Measurements from ENCODE around the gene SORCS2. TPM values are rescaled to one million over a fixed set of nuclear protein-coding genes. Genes with fewer than 3 reads are reported as not detected.

SORCS2 gene
- total RNA-seq, 4 donors from 2014 or later, result 0.26 to 17.1 (median 2.9) TPM

- no peaks in the 10 kb centered on the region for H3K36me3 ChIP-seq
- H3K9me3 ChIP-seq, result no peaks in the 10 kb centered on the region
- no peak for DNase-seq
- intact Hi-C loops (cut with DNase I; ENCODE audit: low total_unique reads), result no loop called here
- H3K4me1 ChIP-seq, result no peaks in the 10 kb centered on the region
- H3K27me3 ChIP-seq, result no peaks in the 10 kb centered on the region
- no peak overlapping the region for H3K4me3 ChIP-seq
- no peak overlapping the region for H3K27ac ChIP-seq
- TF ChIP-seq CTCF (IDR thresholded peaks at IDR 0.05) (no peak), POLR2A (IDR thresholded peaks at IDR 0.05) (no peak)
These were observed 114.0 kb downstream of the SORCS2 start for GRCh38 chr4:7306021-7306965.

GRCh38 chr4:7306986-7307385 lies 114.6 kb downstream of the SORCS2 start:
- Histone ChIP-seq H3K27ac (no peak overlapping the region), H3K36me3 (no peaks in the 10 kb centered on the region), H3K4me1 (no peaks in the 10 kb centered on the region), H3K4me3 (no peak overlapping the region), H3K27me3 (no peaks in the 10 kb centered on the region), H3K9me3 (no peaks in the 10 kb centered on the region)
- TF ChIP-seq POLR2A (IDR thresholded peaks at IDR 0.05), result no peak
- no peak for TF ChIP-seq CTCF (IDR thresholded peaks at IDR 0.05)
- intact Hi-C loops (cut with DNase I; ENCODE audit: low total_unique reads), result no loop called here
- no peak for DNase-seq

- no peaks in the 10 kb centered on the region for H3K4me1 ChIP-seq
- H3K27ac ChIP-seq, result no peak overlapping the region
- DNase-seq, result no peak
- TF ChIP-seq CTCF (IDR thresholded peaks at IDR 0.05), result no peak
- no peak for TF ChIP-seq POLR2A (IDR thresholded peaks at IDR 0.05)
- H3K36me3 ChIP-seq, result no peaks in the 10 kb centered on the region
- H3K9me3 ChIP-seq, result no peaks in the 10 kb centered on the region
- intact Hi-C loops (cut with DNase I; ENCODE audit: low total_unique reads), result no loop called here
- H3K4me3 ChIP-seq, result no peak overlapping the region
- no peaks in the 10 kb centered on the region for H3K27me3 ChIP-seq
These were observed 115.2 kb downstream of the SORCS2 start for GRCh38 chr4:7307394-7308099.

- Histone ChIP-seq H3K27ac (no peak overlapping the region), H3K4me3 (no peak overlapping the region), H3K4me1 (no peaks in the 10 kb centered on the region), H3K36me3 (no peaks in the 10 kb centered on the region), H3K27me3 (no peaks in the 10 kb centered on the region), H3K9me3 (no peaks in the 10 kb centered on the region)
- intact Hi-C loops (cut with DNase I; ENCODE audit: low total_unique reads), result no loop called here
- no peak for TF ChIP-seq POLR2A (IDR thresholded peaks at IDR 0.05)
- no peak for TF ChIP-seq CTCF (IDR thresholded peaks at IDR 0.05)
- DNase-seq, result no peak
These were observed 116.8 kb downstream of the SORCS2 start for GRCh38 chr4:7309181-7309580.

Measured in uterus (tissue), 4 donors.